ENCODE data around the gene RUNX2.

RUNX2 gene

GRCh38 chr6:45491048-45491735, 163.1 kb downstream of the RUNX2 start:
- DNase-seq: no peak

DNA sequence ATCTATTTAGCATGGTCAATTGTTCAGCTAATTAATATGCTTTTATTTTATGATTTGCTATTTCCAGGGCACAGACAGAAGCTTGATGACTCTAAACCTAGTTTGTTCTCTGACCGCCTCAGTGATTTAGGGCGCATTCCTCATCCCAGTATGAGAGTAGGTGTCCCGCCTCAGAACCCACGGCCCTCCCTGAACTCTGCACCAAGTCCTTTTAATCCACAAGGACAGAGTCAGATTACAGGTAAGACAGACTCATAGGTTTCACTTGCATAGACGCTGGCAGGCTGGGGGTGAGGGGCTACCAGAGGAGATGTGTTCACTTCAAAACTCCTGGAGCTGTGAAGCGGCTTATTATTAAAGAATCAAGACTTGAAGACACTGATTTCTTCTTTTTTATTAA, 163.7 kb downstream of the RUNX2 start:
- DNase-seq: no peak

DNA sequence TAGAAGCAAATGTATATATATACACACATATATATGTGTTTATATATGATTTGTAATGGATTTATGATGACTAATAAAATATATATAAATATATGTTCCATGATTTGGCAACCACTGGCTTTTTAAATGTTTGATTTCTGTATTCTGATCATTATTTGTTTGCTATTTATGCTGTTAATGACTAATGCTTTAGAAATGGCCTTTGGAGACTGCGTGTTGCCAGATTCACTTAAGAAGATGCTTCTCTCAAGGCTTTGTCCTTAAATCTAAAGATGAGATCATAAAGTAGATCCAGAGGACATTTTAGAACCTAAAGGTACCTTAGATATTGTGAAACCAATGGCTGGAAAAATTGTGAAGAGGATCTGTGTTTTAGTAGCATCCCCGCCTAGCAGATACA, 165.6 kb downstream of the RUNX2 start:
- no peak for DNase-seq

DNA sequence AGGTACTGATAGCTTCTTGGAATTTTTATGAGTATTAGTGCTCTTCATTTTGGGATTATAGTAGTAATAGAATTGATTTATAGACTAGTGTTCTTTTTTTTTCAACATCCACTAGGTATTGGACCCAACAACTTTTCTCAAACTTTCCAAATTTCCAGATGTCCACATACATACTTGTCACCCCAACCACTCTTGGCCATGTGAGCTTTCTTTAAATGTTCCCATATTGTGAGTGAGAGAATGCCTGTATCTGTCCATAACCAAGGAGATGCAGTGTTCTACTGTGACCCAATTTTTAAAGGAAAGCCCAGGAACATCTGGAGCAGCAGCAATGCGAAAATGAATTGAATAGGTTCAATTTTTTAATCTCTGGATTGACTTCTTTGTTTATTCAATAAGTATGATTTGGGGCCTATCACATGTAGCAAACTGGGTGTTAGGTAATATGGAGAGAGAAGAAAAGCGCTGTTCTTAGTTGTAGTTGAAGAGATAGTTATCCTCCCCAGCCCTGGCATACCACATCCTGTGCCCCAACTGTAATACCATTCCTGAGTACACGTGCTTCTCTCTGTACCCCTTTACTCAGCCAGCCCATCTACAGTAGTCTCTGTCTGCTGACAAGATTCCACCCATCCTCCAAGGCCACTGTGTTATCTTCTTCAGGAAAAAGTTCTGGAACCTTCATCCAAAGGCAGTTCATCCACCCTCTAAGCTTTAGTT, 166.4 kb downstream of the RUNX2 start:
- no peak for DNase-seq

DNA sequence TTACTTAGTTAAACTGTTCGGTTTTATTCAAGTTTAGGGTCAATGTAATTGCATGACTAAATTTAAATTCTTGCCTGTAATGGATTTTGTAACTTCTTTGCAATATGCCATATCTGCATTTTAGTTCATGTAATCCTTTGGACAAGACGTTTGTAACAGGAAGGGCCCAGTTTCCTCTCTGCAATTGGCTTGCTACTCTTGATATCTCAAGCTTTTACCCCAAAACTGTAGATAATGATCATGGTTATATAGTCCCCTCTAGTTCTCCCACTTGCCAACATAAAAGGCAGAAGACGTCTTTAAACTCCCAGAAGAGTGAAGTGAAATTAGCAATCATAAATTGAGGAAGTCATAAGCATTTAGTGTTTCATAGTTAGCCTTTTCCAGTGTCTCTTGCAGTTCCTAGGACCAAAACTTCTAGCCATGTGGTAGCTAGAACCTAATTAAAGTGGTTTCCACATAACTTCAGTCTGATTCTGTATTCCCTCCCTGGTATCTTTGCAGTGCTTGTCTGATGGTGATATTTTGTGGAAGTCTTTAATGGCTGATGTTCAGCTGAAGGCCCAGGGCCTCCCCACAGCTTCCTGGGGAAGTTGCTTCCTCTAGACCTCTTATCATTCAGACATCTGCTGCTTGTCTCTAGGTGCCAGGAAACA, 167.4 kb downstream of the RUNX2 start:
- peak; percentile 24 for DNase-seq

DNA sequence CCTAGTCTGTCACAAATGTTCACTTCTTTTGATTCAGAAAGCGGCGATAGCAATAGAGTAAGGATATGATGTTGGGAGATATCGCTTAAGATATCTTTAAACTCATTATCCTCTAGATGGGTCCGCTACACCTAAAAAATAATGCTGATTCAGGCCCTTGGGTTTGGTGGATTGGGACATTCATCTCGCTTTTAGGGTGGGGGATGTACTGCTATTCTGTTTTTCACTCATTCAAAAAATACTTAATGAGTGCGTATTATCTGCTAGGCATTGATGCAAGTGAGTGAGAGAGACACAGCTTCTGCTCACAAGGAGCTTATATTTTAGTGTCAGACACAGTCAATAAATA, 167.9 kb downstream of the RUNX2 start:
- no peak for DNase-seq

GRCh38 chr6:45498591-45498990, 170.5 kb downstream of the RUNX2 start:
- DNase-seq: no peak

DNA sequence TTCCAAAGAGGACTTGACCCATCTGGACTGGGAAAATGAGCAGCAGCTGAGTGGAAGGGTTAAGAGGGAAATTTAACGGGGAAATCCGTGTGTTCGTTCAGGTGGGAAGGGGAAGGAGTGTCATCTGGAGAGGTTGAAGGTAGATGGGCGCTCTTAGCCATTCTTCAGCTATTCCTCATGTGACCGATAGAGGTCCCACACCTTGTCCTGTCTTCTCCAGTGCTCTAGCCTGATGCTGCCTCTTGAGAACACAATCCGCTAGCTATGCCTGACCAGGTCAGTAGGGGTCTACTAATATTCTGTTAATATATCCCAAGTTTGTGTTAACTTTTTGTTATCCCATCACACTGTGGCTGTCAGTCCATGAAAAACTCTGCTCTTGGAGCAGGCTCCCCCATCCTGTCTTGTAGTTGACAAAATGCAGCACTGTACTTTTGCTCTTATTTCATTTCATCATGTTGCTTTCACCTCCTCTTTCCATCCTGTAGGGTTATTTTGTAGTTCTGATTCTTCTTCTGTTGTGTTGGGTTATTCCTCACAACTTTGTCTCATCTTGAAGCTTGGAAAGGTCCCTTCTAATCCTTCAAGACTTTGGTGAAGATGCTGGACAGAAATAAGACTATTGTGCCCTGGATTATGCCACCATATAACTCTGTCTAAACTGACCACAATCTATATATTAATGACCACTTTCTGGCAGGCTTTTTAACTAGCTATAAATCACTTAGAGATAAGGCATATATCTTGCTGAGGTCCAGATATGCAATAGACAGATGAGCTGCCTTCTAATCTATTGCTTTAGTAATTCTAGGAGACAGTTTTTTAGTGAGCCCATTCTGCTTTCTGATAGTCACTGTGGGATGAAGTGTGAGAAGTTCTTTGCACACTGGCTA, 173.0 kb downstream of the RUNX2 start:
- DNase-seq: no peak

DNA sequence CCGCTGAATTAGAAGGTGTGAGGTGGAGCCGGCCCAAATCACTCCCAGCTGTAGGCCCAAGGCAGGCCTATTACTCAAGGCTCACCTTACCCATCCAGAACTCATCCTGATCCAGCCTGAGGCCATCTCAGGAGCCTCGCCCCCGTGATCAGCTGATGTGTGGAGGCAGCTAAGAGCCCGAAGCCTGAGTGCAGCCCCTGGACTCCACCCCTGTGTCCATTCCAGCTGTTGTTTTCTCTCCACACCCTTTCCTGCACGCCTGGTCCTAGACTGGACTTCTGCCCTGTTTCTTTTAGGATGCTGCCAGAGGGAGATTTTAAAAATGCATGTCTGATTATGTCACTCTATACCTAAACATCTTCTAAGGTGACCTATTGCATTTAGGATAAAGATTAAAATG, 174.3 kb downstream of the RUNX2 start:
- no peak for DNase-seq

DNA sequence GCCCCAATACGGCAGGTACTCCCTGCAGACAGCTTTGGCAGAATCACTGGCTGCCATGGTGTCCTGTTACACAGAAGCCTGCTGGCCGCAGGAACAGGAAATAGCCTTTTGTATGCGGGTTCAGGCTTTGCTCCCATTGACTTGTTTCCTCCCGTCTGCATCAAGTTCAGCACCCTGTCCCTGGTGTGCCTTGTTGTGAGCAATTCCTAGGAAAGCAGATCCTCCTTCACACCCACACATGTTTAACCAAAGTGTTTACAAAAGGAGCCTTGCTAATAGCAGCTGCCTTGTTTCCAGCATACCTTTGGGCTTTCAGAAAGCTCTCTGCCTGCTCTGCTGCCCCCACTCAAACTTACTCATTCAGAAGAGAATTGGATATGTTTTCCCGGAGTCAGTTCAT, 176.8 kb downstream of the RUNX2 start:
- no peak for DNase-seq

GRCh38 chr6:45505470-45505869, 177.3 kb downstream of the RUNX2 start:
- DNase-seq: no peak

DNA sequence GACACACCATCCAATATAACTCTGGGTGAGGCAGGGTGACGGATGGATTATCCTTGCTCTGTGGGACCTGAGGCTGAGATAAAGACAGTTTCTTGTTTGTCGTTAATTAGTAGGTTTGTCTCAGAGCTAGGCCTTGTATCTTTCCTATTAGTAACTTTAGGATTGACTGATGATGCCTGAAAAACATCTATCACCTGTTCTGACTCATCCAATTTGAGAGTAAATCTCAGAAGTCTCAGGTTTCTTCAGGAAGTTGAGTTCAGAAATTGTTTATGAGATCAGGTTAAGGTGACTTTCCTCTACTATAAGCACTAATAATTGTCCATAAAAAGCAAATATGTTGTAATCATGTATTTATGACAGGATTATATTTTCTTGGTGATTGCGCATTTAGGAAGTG, 179.1 kb downstream of the RUNX2 start:
- no peak for DNase-seq

DNA sequence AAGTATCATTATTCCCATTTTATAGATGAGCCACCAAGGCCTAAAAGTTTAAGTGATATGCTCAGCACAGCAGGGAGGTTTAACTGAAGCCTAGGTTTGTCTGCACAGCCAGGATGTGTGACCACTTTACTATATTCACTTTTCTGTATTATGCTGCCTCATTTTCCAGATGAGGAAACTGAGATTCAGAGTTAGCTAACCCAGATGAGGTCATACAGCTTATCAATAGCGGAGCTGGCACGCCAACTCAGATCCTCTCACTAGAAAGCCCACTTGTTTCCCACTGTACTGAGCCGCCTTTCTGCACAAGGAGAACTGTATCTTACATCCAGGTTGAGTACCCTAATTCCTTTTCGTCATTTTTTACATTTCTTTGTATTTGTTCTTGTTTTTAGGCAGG, 181.3 kb downstream of the RUNX2 start:
- no peak for DNase-seq

- DNase-seq: no peak
Measured at GRCh38 chr6:45512717-45513116, 184.6 kb downstream of the RUNX2 start.

DNA sequence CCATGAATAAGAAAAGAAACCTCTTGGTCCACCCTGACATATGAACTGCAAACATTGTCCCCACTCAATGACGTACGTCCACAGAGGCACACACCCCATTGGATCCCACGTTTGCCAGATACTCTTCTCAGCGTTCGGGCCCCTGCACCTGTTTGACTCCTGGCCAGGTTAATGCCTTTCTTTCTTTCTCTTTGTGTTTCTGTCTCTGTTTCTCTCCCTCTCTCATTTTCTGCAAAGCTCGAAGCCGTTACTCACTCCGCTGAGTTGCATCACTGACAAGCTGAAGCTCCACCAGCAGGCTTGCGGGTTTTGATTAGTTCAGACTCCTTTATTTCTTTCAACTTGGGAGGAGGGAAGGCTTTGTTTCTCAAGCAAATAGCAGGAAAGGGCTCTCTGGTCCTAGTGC, 185.1 kb downstream of the RUNX2 start:
- DNase-seq: no peak

GRCh38 chr6:45513843-45514242, 185.7 kb downstream of the RUNX2 start:
- DNase-seq: no peak

- DNase-seq: no peak
Measured at GRCh38 chr6:45514454-45515230, 186.5 kb downstream of the RUNX2 start.

GRCh38 chr6:45518013-45518720, 190.0 kb downstream of the RUNX2 start:
- no peak for DNase-seq

- no peak for DNase-seq
Measured at GRCh38 chr6:45521226-45521625, 193.1 kb downstream of the RUNX2 start.

DNA sequence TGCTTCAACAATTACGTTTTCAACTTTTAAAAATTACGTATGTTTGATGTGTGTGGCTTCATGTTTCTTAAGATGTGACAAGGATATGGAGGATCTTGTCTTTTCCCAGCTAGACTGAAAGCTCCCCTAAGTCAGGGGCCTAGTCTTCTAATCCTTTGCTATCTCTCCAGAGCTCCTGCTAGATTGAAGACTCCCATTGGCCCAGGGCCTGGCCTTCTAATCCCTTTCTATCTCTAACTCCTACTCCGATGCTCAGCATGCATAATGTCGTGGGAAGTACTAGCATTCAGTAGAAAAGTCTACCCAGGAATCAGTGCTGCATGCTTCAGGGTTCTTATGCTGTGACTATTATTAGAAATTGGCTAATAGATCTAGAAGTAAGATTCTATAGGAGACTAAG, 194.4 kb downstream of the RUNX2 start:
- DNase-seq: no peak

GRCh38 chr6:45527210-45527609, 199.1 kb downstream of the RUNX2 start:
- no peak for DNase-seq
